Fibroblast of mammary gland (primary cell): Measurements from ENCODE around the gene CIAO3.

Source experiments
- DNase-seq: peaks from one replicate; pipeline ENCODE4 v3.0.0-alpha.2; 2010; ENCODE audit warnings: low read depth
- H3K4me3 ChIP-seq: 2 replicates; pipeline ENCODE4 v1.5.1; 2011; ENCODE audit warnings: low read depth, mild to moderate bottlenecking, low read length, moderate library complexity; ENCODE audit not compliant: control insufficient read depth
- CTCF ChIP-seq: conservative IDR thresholded peaks from 2 replicates; pipeline ENCODE4 v1.5.1; 2011; ENCODE audit warnings: low read depth, low read length, inconsistent platforms; ENCODE audit not compliant: control insufficient read depth, insufficient read depth

Gene CIAO3

GRCh38 chr16:768428-768827, 27.6 kb upstream of the CIAO3 start:
- DNase-seq, result no peak
- TF ChIP-seq CTCF, result no peak

GRCh38 chr16:767743-768235, 27.0 kb upstream of the CIAO3 start:
- H3K4me3 ChIP-seq, result no peak overlapping the region
- TF ChIP-seq CTCF, result no peak
- no peak for DNase-seq

More at GRCh38 chr16:768428-768827, 27.6 kb upstream of the CIAO3 start:
- H3K4me3 ChIP-seq, result no peak overlapping the region

GRCh38 chr16:766820-767640, 26.2 kb upstream of the CIAO3 start:
- no peak overlapping the region for H3K4me3 ChIP-seq
- DNase-seq, result no peak
- no peak for TF ChIP-seq CTCF

GRCh38 chr16:766008-766819, 25.4 kb upstream of the CIAO3 start:
- no peak overlapping the region for H3K4me3 ChIP-seq
- DNase-seq, result no peak
- TF ChIP-seq CTCF, result no peak

- H3K4me3 ChIP-seq, result no peak overlapping the region
- no peak for DNase-seq
- TF ChIP-seq CTCF, result no peak
These were observed 24.7 kb upstream of the CIAO3 start for GRCh38 chr16:765488-765865.

- DNase-seq, result no peak
- no peak overlapping the region for H3K4me3 ChIP-seq
- no peak for TF ChIP-seq CTCF
These were observed 24.2 kb upstream of the CIAO3 start for GRCh38 chr16:764848-765487.
